ENCODE results near the gene AHSA1. TPM values are rescaled to one million over a fixed set of nuclear protein-coding genes. Genes with fewer than 3 reads are reported as not detected.

The AHSA1 gene
- total and polyA plus RNA-seq, 2 of the 8 experiments (the other 6 are each of a cell fraction or from before 2014, with no cell fraction given), result 155 to 221 TPM

DNA sequence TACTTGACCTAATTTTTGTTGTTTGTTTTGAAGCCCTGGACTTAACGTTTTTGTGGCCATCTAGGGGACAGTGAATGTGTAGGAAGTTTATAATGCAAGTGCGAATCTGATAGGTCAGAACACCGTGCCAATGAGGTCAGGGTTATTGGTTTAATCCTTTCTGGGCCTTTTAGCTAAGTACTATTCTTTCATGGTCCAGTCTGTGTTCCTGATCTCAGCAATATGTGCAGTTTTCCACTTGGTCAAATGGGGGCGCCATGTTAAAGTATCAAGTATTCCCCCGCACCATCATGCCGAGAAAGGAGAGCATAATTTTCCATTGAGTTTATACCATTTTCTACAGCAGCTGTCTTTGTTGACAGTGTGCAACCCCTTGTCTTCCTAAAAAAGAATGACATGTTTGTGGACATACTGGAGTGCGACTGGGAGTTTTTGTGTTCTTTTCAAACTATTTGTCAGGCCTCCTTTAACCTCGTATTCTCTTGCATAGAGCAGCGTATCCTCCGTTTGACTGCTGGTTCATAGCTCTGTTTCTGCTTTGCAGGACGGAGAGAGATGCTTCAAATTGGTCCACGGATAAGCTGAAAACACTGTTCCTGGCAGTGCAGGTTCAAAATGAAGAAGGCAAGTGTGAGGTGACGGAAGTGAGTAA is 1.3 kb downstream of the AHSA1 start:
- Histone ChIP-seq H3K79me2 (ENCODE audit: control insufficient read depth in 1 of 2, insufficient read depth in 2 of 2, low read length in 2 of 2) (peaks cover 10 to 35% of the 10 kb centered on the region in 2 experiments), H3K27ac (ENCODE audit: low read depth, low read length) (no peak overlapping the region), H3K4me1 (replicated peaks in 1 of 4; ENCODE audit: control insufficient read depth in 3 of 4, insufficient read depth in 4 of 4, low read length in 3 of 4) (peaks cover 0 to 3% (median 1%) of the 10 kb centered on the region in 4 experiments; a peak in 3 of 7 replicates), H3K27me3 (replicated peaks in 1 of 4; ENCODE audit: control insufficient read depth in 3 of 4, extremely low read depth in 1 of 4, insufficient read depth in 3 of 4, low read length in 3 of 4) (no peaks in the 10 kb centered on the region), H2BK120ac (replicated peaks; ENCODE audit: low read depth, low read length) (no peak overlapping the region), H4K91ac (replicated peaks; ENCODE audit: insufficient read length, low read length) (no peak overlapping the region), H3K23me2 (ENCODE audit: low read depth, low read length) (0 out of 2 replicates have a peak, but pooled peaks cover 3% of the 10 kb centered on the region), H3K9ac (replicated peaks in 1 of 4; ENCODE audit: extremely low read depth in 1 of 4, low read depth in 3 of 4, low read length in 3 of 4) (peak overlapping the region in 2 of 4 experiments; percentile 55 to 94; a peak in 4 of 7 replicates), H2AK5ac (ENCODE audit: low read depth, low read length) (no peak overlapping the region), H2BK15ac (ENCODE audit: low read length) (no peak overlapping the region), H3K79me1 (ENCODE audit: low read depth, low read length) (no peaks in the 10 kb centered on the region; the same call in 1 of the 2 replicates), H3K56ac (replicated peaks; ENCODE audit: insufficient read length, low read depth, low read length) (no peak overlapping the region), H3K4me3 (ENCODE audit: extremely low read depth in 1 of 4, insufficient read depth in 2 of 4, low read depth in 3 of 4, low read length in 4 of 4) (peak overlapping the region; percentile 90 to 98 (median 92)), H2BK20ac (ENCODE audit: low read length) (no peak overlapping the region), H3K18ac (ENCODE audit: extremely low read depth, low read length) (no peak overlapping the region), H2BK5ac (ENCODE audit: low read depth, low read length) (no peak overlapping the region), H2BK12ac (ENCODE audit: low read depth, low read length) (no peak overlapping the region), H3K4me2 (ENCODE audit: insufficient read depth in 1 of 2, low read depth in 2 of 2, low read length in 2 of 2) (peak overlapping the region; percentile 72 to 87), H3K23ac (ENCODE audit: insufficient read length) (no peak overlapping the region), H3K36me3 (ENCODE audit: control insufficient read depth in 2 of 4, insufficient read depth in 4 of 4, low read length in 3 of 4) (peaks cover 22 to 48% (median 36%) of the 10 kb centered on the region in 4 experiments), H3K9me3 (ENCODE audit: insufficient read depth in 2 of 2, low read depth in 1 of 2, low read length in 1 of 2) (no peaks in the 10 kb centered on the region), H3K4ac (replicated peaks; ENCODE audit: insufficient read length, low read depth, low read length) (no peak overlapping the region), H2AFZ (ENCODE audit: low read length) (no peak overlapping the region), H3K14ac (ENCODE audit: insufficient read length) (no peak overlapping the region), H4K20me1 (replicated peaks in 1 of 2; ENCODE audit: control insufficient read depth in 1 of 2, insufficient read depth in 2 of 2, low read length in 2 of 2) (peaks cover 7 to 13% of the 10 kb centered on the region in 2 experiments), H4K8ac (ENCODE audit: extremely low read depth, insufficient read depth, low read length) (no peak overlapping the region), H4K5ac (ENCODE audit: insufficient read length, low read depth, low read length) (no peak overlapping the region)
- CTCF ChIA-PET (ENCODE audit: partially characterized antibody), result interaction anchor here (0.5 to 4.9 kb wide), 48 partner anchors 8 to 648 kb away, joined by 3 to 54 read pairs (median 4); partner anchors contain the start of genes ISM2, SAMD15 and TMED8
- FAIRE-seq, result no peak
- POLR2A ChIA-PET (ENCODE audit: partially characterized antibody), result interaction anchor here (0.9 to 2.3 kb wide), 8 partner anchors 10 to 138 kb away, joined by 3 to 7 read pairs (median 4); partner anchors contain the start of genes GSTZ1 and POMT2
- TF ChIP-seq, protein P1, sequence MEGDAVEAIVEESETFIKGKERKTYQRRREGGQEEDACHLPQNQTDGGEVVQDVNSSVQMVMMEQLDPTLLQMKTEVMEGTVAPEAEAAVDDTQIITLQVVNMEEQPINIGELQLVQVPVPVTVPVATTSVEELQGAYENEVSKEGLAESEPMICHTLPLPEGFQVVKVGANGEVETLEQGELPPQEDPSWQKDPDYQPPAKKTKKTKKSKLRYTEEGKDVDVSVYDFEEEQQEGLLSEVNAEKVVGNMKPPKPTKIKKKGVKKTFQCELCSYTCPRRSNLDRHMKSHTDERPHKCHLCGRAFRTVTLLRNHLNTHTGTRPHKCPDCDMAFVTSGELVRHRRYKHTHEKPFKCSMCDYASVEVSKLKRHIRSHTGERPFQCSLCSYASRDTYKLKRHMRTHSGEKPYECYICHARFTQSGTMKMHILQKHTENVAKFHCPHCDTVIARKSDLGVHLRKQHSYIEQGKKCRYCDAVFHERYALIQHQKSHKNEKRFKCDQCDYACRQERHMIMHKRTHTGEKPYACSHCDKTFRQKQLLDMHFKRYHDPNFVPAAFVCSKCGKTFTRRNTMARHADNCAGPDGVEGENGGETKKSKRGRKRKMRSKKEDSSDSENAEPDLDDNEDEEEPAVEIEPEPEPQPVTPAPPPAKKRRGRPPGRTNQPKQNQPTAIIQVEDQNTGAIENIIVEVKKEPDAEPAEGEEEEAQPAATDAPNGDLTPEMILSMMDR (IDR thresholded peaks at IDR 0.05; ENCODE audit: control extremely low read depth in 1 of 3, insufficient read depth in 1 of 3, low read depth in 1 of 3, low read length in 3 of 3), result peak; percentile 18 to 78 (median 66)
- TF ChIP-seq SP4 (IDR thresholded peaks at IDR 0.05; ENCODE audit: low read length) (no peak), KDM5A (IDR thresholded peaks at IDR 0.05; ENCODE audit: low read length) (0 out of 2 replicates have a peak, but pooled peaks have one; percentile 25), BRCA1 (IDR thresholded peaks at IDR 0.05; ENCODE audit: low read depth, low read length) (no peak), RAD21 (IDR thresholded peaks at IDR 0.05 in 1 of 2, conservative IDR thresholded peaks at IDR 0.05 in 1 of 2; ENCODE audit: low read depth in 2 of 2, low read length in 2 of 2) (peak; percentile 63 to 74)
- peak in 1 of 2 experiments; percentile 82 for DNase-seq (ENCODE audit: low read depth in 1 of 2, low spot score in 2 of 2)
- WGBS, 2 experiments (ENCODE audit: extremely low coverage in 1 of 2, insufficient coverage in 1 of 2, insufficient read length in 1 of 2, insufficient replicate concordance in 2 of 2, low coverage in 1 of 2, low lambda C conversion rate in 2 of 2, missing lambda C conversion rate in 1 of 2), result 53% methylated on average over 13 of the region's 13 CpGs; no CpG with 5 or more reads in 1 of the 2 experiments

Measured in H1 (cell line).